Panc1 (cell line): Measurements from ENCODE around the gene SHISA9. TPM values are rescaled to one million over a fixed set of nuclear protein-coding genes. Genes with fewer than 3 reads are reported as not detected.

ENCODE experiments used
- ATAC-seq: fragments of 200-7000 bp; cut with Tn5 transposase; 2 replicates; pipeline ENCODE4 v1.9.1; 2020; ENCODE audit warnings: mild to moderate bottlenecking, moderate library complexity
- BruUV-seq: library from RNA; stranded (reverse); fragments of 400-500 nt; replicated peaks from 2 replicates; lab custom pipeline; 2021; lab: Mats Ljungman, UMichigan
- CTCF ChIA-PET: fragments of 300-600 bp; sonication (Branson Sonifier 250); formaldehyde crosslinking; loops from one replicate; lab custom pipeline; 2022; ENCODE audit warnings: antibody characterized with exemption; lab: Charles Lee
- POLR2A ChIA-PET: fragments of 300-600 bp; sonication (Branson Sonifier 250); formaldehyde crosslinking; loops from one replicate; lab custom pipeline; 2022; ENCODE audit warnings: antibody characterized with exemption; lab: Charles Lee
- DNase-seq: peaks from one replicate; pipeline ENCODE4 v3.0.0-alpha.2; 2010; ENCODE audit warnings: low read depth, low spot score
- H3K27ac ChIP-seq: 2 replicates; pipeline ENCODE4 v1.5.1; 2011; ENCODE audit warnings: mild to moderate bottlenecking, low read length, inconsistent platforms
- H3K27me3 ChIP-seq: fragments of 200-500 bp; sonication (Bioruptor generic); 2 replicates; pipeline ENCODE4 v1.6.0; 2014; ENCODE audit warnings: low read length, inconsistent platforms; ENCODE audit not compliant: control insufficient read depth, insufficient read depth
- H3K36me3 ChIP-seq: fragments of 200-500 bp; sonication (Bioruptor generic); 2 replicates; pipeline ENCODE4 v1.5.1; 2014; ENCODE audit warnings: inconsistent platforms, mild to moderate bottlenecking, low read length, moderate library complexity; ENCODE audit not compliant: control insufficient read depth, insufficient read depth
- H3K4me1 ChIP-seq: 2 replicates; pipeline ENCODE4 v1.5.1; 2011; ENCODE audit warnings: inconsistent platforms, mild to moderate bottlenecking, low read length, moderate library complexity; ENCODE audit not compliant: control insufficient read depth, insufficient read depth
- H3K4me3 ChIP-seq, 2 experiments: 2 replicates each; pipeline ENCODE4 v1.5.1; 2011 to 2012; ENCODE audit warnings: low read depth in 2 of 2, low read length in 2 of 2, mild to moderate bottlenecking in 2 of 2, inconsistent platforms in 1 of 2, moderate library complexity in 1 of 2
- H3K9me3 ChIP-seq: fragments of 200-500 bp; sonication (Bioruptor generic); 2 replicates; pipeline ENCODE4 v1.5.1; 2014; ENCODE audit warnings: low read depth, mild to moderate bottlenecking, inconsistent platforms, low read length, moderate library complexity; ENCODE audit not compliant: control insufficient read depth, insufficient read depth
- POLR2AphosphoS5 ChIP-seq: IDR thresholded peaks from 2 replicates; pipeline ENCODE4 v1.6.1; 2012; ENCODE audit warnings: mild to moderate bottlenecking, low read depth, low read length, moderate library complexity
- SIN3A ChIP-seq: IDR thresholded peaks from 2 replicates; pipeline ENCODE4 v1.6.1; 2012; ENCODE audit warnings: low read depth, mild to moderate bottlenecking, low read length, moderate library complexity, borderline replicate concordance; ENCODE audit not compliant: insufficient read depth
- TCF7L2 ChIP-seq: IDR thresholded peaks from 2 replicates; pipeline ENCODE4 v1.6.1; 2011; ENCODE audit warnings: mild to moderate bottlenecking, low read depth, low read length, inconsistent platforms
- in situ Hi-C: cut with HindIII; loops from 2 replicates; pipeline ENCODE4 v1.10.0; 2016; ENCODE audit warnings: low sequenced_read_pairs, low pct_unique_long_range_greater_than_20kb
- intact Hi-C: fragments of 100-400 bp; cut with micrococcal nuclease; formaldehyde crosslinking; loops from one replicate; pipeline ENCODE4 v1.10.0; 2022; ENCODE audit not compliant: unreplicated experiment
- total RNA-seq: library from RNA; stranded (reverse); gene quantifications from one replicate; pipeline ENCODE4 v1.2.1, GENCODE V29; 2021; ENCODE audit not compliant: unreplicated experiment
- TF ChIP-seq, protein P1 (sequence below): fragments of 450-650 bp; IDR thresholded peaks from 2 replicates; pipeline ENCODE4 v1.5.1; 2017; ENCODE audit warnings: mild to moderate bottlenecking
- TF ChIP-seq, protein P2 (sequence below), 2 experiments: IDR thresholded peaks; 2 replicates each; pipeline ENCODE4 v1.6.1; 2011 to 2012; ENCODE audit warnings: low read depth in 2 of 2, control low read depth in 1 of 2, low read length in 1 of 2, mild to moderate bottlenecking in 1 of 2, moderate library complexity in 1 of 2; ENCODE audit not compliant: insufficient read depth in 1 of 2

The SHISA9 gene
- total RNA-seq, 1 experiment from 2014 or later, result 0.10 TPM

DNA sequence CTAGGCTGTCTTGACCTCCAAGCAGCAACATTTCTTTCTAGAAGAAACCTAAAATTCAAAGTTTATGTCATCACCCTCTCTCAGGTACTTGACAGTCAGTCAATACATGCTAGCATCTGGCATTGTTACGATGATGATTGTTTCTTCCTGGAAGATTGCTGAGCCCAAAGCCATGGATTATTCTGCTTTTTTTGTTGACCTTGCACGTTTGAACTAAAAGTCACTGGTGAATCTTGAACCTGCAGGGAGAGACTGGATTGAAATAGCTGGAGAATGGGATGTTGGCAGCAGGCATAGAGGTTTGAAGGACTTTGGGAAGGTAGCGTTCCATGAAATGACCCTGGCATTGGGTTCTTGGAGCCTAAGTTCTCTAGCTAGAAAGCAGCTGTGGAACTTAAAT is 42.9 kb downstream of the SHISA9 start:
- ATAC-seq (no peak), DNase-seq (no peak)
- Histone ChIP-seq H3K4me3 (no peak overlapping the region), H3K27ac (no peak overlapping the region), H3K9me3 (no peaks in the 10 kb centered on the region), H3K4me1 (no peaks in the 10 kb centered on the region), H3K27me3 (no peaks in the 10 kb centered on the region), H3K36me3 (no peaks in the 10 kb centered on the region)
- ChIA-PET POLR2A (no interaction called here), CTCF (no interaction called here)
- intact Hi-C loops, result no loop called here
- TF ChIP-seq SIN3A (no peak), POLR2AphosphoS5 (no peak), TCF7L2 (no peak)
- TF ChIP-seq, protein P1, sequence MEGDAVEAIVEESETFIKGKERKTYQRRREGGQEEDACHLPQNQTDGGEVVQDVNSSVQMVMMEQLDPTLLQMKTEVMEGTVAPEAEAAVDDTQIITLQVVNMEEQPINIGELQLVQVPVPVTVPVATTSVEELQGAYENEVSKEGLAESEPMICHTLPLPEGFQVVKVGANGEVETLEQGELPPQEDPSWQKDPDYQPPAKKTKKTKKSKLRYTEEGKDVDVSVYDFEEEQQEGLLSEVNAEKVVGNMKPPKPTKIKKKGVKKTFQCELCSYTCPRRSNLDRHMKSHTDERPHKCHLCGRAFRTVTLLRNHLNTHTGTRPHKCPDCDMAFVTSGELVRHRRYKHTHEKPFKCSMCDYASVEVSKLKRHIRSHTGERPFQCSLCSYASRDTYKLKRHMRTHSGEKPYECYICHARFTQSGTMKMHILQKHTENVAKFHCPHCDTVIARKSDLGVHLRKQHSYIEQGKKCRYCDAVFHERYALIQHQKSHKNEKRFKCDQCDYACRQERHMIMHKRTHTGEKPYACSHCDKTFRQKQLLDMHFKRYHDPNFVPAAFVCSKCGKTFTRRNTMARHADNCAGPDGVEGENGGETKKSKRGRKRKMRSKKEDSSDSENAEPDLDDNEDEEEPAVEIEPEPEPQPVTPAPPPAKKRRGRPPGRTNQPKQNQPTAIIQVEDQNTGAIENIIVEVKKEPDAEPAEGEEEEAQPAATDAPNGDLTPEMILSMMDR, result no peak
- TF ChIP-seq, protein P2, sequence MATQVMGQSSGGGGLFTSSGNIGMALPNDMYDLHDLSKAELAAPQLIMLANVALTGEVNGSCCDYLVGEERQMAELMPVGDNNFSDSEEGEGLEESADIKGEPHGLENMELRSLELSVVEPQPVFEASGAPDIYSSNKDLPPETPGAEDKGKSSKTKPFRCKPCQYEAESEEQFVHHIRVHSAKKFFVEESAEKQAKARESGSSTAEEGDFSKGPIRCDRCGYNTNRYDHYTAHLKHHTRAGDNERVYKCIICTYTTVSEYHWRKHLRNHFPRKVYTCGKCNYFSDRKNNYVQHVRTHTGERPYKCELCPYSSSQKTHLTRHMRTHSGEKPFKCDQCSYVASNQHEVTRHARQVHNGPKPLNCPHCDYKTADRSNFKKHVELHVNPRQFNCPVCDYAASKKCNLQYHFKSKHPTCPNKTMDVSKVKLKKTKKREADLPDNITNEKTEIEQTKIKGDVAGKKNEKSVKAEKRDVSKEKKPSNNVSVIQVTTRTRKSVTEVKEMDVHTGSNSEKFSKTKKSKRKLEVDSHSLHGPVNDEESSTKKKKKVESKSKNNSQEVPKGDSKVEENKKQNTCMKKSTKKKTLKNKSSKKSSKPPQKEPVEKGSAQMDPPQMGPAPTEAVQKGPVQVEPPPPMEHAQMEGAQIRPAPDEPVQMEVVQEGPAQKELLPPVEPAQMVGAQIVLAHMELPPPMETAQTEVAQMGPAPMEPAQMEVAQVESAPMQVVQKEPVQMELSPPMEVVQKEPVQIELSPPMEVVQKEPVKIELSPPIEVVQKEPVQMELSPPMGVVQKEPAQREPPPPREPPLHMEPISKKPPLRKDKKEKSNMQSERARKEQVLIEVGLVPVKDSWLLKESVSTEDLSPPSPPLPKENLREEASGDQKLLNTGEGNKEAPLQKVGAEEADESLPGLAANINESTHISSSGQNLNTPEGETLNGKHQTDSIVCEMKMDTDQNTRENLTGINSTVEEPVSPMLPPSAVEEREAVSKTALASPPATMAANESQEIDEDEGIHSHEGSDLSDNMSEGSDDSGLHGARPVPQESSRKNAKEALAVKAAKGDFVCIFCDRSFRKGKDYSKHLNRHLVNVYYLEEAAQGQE (IDR thresholded peaks at IDR 0.05; ENCODE audit: insufficient read depth in 1 of 2, low read depth in 2 of 2, low read length in 1 of 2), result no peak
- BruUV-seq, result no TSS peak
- in situ Hi-C loops, result no loop called here

DNA sequence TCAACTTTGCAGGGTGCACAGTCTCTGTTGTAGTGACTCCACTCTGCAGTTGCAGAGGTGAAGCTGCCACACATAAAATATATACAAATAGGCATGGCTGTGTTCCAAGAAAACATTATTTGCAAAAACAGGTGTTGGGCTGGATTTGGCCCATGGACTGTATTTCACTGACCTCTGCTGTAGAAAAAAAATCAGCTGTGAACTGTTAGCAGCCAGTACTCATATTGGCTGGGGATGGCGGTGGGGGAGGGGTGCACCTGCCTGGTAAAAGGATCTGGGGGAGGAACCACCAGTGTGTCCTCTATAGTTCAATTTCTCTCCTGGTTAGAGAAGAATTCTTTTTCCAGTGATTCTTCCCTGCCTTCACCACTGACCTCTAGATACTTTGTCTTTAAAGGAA is 50.0 kb downstream of the SHISA9 start:
- ATAC-seq (no peak), DNase-seq (no peak)
- intact Hi-C loops, result no loop called here
- H3K4me1 ChIP-seq, result no peaks in the 10 kb centered on the region
- CTCF ChIA-PET, result no interaction called here
- no peaks in the 10 kb centered on the region for H3K36me3 ChIP-seq
- POLR2A ChIA-PET, result no interaction called here
- in situ Hi-C loops, result no loop called here
- no peak overlapping the region for H3K4me3 ChIP-seq
- no peak overlapping the region for H3K27ac ChIP-seq
- BruUV-seq, result no TSS peak
- H3K9me3 ChIP-seq, result no peaks in the 10 kb centered on the region
- TF ChIP-seq, protein P1, result 0 out of 2 replicates have a peak, but pooled peaks have one; percentile 9
- TF ChIP-seq, protein P2 (IDR thresholded peaks at IDR 0.05; ENCODE audit: insufficient read depth in 1 of 2, low read depth in 2 of 2, low read length in 1 of 2), result no peak
- no peaks in the 10 kb centered on the region for H3K27me3 ChIP-seq
